HG02678 (cell line): Measurements from ENCODE around the gene TPSD1.
"Not testable (repeated sequence)": the region's sequence is repeated elsewhere in the genome, so short reads cannot be mapped to it uniquely, and the experiment has no call there.

ENCODE experiments used
- ATAC-seq: cut with Tn5 transposase; IDR thresholded peaks from one replicate; pipeline ENCODE4 v1.9.1; 2021; ENCODE audit warnings: mild to moderate bottlenecking, moderate library complexity; ENCODE audit not compliant: unreplicated experiment

Gene TPSD1

DNA sequence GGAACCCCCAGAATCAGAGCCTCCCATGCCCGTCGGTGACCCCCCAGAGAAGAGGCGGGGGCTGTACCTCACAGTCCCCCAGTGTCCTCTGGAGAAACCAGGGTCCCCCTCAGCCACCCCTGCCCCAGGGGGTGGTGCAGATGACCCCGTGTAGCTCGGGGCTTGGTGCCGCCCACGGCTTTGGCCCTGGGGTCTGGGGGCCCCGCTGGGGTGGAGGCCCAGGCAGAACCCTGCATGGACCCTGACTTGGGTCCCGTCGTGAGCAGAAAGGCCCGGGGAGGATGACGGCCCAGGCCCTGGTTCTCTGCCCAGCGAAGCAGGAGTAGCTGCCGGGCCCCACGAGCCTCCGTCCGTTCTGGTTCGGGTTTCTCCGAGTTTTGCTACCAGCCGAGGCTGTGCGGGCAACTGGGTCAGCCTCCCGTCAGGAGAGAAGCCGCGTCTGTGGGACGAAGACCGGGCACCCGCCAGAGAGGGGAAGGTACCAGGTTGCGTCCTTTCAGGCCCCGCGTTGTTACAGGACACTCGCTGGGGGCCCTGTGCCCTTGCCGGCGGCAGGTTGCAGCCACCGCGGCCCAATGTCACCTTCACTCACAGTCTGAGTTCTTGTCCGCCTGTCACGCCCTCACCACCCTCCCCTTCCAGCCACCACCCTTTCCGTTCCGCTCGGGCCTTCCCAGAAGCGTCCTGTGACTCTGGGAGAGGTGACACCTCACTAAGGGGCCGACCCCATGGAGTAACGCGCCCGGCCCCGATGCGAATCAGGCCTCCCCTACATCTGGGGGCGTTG, 34.8 kb upstream of the TPSD1 start:
- no peak for ATAC-seq

- no peak for ATAC-seq
Measured at GRCh38 chr16:1221628-1222552, 34.0 kb upstream of the TPSD1 start.

DNA sequence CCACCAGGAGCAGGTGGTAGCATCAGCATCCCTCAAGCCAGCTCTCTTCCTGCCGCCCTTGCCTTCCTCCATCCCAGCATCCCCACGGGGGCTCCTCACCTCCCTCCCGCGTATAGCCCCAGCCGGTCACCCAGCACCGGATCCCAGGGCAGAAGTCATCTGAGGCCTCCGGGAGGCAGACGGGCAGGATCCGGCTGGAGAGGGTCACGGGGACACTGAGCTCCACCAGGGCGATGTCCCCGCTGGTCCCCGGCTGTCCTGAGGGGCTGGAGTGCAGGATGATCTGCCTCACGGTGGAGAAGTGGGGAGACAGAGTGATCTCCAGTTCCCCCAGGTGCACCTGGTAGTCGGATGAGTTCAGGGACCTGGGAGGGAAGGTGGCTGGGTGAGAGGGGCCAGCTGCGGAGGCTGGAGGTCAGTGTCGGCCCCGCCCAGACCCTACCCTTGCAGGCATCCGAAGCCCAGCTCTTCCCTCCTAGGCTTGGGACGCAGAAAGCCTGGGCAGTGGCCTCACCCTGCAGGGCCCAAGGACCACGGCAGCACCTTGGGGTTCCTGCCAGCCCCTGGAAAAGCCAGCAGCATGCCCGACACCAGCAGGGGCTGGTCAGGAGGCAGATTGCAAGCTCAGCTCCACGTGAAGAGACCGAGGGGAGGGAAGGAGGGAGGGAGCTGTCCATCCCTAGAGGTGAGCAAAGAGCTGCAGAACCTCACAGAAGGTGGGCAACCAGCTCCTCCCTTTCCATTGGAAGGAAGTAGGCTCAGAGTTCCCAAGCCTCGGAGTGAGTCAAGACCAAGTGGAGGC, 33.1 kb upstream of the TPSD1 start:
- ATAC-seq, result no peak

GRCh38 chr16:1223355-1224214, 32.3 kb upstream of the TPSD1 start:
- ATAC-seq, result no peak

DNA sequence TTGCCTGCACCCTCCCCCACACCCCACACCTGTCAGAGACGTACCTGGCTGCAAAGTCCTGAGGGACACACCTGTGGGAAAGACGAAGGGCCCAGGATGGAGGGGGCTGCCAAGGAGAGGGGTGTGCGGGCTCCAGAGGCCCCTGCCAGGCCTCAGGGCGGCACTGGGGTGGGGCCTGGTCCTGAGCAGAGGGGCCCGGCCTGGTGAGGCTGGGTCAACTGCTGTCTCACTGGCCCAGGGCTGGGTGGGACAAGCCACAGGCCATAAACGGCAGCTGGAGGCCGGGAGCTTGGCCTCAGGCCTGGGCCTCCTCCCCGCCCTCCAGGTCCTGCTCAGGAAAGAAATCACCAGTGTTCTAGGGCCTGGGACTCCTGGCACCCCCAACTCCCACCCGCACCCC, 31.3 kb upstream of the TPSD1 start:
- ATAC-seq, result no peak

GRCh38 chr16:1225051-1225451, 30.8 kb upstream of the TPSD1 start, which contains the start of gene TPSG1:
TSS of gene TPSG1 (minus strand) at chr16:1225268. CDS start at chr16:1225252, 16 bp downstream.
- ATAC-seq, result no peak

- ATAC-seq, result not testable (repeated sequence)
Measured at GRCh38 chr16:1225728-1226311, 30.0 kb upstream of the TPSD1 start.

- not testable (repeated sequence) for ATAC-seq
Measured at GRCh38 chr16:1226692-1227091, 29.2 kb upstream of the TPSD1 start.

GRCh38 chr16:1228227-1228626, 27.6 kb upstream of the TPSD1 start:
- ATAC-seq, result not testable (repeated sequence)

- ATAC-seq, result not testable (repeated sequence)
Measured at GRCh38 chr16:1229476-1229875, 26.4 kb upstream of the TPSD1 start.

- not testable (repeated sequence) for ATAC-seq
Measured at GRCh38 chr16:1230084-1230470, 25.8 kb upstream of the TPSD1 start, which contains the start of gene TPSB2. TSS of gene TPSB2 (minus strand) at chr16:1230184. CDS start at chr16:1229951, 233 bp downstream.

- not testable (repeated sequence) for ATAC-seq
Measured at GRCh38 chr16:1230471-1231212, 25.2 kb upstream of the TPSD1 start.

DNA sequence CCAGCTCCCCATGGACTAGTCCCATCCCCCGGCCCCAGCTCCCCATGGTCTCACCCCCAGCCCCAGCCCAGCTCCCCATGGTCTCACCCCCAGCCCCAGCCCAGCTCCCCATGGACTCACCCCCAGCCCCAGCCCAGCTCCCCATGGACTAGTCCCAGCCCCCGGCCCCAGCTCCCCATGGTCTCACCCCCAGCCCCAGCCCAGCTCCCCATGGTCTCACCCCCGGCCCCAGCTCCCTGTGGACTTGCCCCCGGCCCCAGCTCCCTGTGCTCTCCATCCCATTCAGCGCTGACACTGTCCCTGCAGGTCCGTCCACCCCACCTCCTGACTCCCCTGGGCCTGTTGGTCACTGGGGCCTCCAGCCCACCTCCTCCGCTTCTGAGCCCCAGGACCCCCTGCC, 24.6 kb upstream of the TPSD1 start:
- ATAC-seq, result not testable (repeated sequence)

DNA sequence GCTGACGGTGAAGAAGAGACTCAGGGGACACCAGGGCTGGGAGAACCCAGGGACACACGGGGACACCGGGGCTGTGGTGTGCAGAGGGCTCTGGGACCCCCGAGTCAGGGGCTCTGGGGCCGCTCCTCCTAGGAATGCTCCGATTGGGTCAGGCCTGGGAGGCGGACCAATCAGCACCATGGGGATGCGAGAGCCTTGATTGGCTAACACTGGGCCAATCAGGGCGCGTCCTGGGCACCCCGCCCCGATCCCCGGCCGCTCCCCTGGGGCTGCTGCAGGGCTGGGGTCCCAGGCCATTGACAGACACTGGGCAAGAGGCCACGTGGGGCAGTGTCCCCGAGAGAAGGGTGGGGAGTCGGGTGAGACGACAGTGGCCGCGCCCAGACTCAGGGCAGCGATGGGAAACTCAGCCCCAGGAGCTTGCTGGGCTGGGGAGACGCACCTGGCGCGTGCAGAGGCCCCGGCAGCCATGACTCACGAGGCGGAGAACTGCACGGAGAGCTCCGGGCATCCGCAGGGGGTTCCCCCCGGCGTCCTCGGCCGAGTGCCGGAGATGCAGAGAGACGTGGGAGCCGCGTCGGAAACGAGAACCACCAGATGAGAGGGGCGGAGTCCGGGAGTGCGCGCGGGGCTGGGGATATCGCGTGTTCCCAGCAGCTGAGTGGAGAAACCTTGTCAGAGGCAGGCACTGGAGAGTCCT, 23.7 kb upstream of the TPSD1 start:
- not testable (repeated sequence) for ATAC-seq

DNA sequence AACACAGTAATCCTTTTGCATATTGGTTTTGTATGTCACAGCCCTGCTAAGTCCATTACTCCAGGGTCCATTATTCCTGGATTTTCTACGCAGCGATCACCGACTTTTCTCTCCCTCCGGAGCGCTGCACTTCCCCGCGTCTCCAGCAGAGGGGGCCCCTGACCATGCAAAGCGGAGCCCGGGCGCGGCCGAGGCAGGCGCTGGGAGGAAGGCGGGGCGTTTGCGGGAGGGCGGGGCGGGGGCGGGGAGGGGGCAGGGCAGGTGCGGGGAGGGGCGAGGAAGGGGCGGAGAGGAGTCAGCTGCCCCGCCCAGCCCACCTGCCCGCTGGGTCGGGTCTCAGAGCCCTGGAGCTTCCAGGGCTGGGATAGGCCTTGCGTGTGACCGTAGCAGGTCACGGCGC, 19.2 kb upstream of the TPSD1 start:
- not testable (repeated sequence) for ATAC-seq

DNA sequence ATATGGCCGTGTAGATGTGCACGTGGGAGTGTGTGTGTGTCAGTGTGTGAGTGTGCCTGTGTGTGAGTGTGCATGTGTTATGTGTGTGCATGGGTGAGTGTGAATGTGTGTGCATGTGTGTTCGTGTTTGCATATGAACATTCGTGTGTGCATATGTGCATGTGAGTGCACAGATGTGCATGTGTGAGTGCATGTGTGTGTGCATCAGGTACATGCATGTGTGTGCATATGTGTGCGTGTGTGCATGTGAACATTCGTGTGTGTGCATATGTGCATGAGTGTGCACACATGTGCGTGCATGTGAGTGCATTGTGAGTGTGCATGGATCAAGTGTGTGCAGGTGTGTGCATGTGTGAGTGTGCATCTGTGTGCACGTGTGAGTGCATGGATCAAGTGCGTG, 17.9 kb upstream of the TPSD1 start:
- no peak for ATAC-seq

DNA sequence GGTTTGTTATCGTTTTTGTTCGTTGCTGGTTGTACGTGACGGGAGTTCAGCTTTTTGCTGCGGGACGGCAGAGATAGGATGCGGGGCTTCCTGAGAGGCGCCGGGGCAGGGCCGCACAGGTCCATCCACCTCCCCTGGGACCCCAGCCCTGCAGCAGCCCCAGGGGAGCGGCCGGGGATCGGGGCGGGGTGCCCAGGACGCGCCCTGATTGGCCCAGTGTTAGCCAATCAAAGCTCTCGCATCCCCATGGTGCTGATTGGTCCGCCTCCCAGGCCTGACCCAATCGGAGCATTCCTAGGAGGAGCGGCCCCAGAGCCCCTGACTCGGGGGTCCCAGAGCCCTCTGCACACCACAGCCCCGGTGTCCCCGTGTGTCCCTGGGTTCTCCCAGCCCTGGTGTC, 17.0 kb upstream of the TPSD1 start:
- not testable (repeated sequence) for ATAC-seq

GRCh38 chr16:1239575-1239974, 16.3 kb upstream of the TPSD1 start:
- ATAC-seq, result not testable (repeated sequence)
